NCI-H345 treated with DMSO at 0.1 percent for 48 hours (cell line): ENCODE measurements around the gene EVA1B.

Experiments
- DNase-seq: peaks from one replicate; lab custom pipeline; 2025; ENCODE audit not compliant: unreplicated experiment; lab: John Stamatoyannopoulos, UW

The EVA1B gene

GRCh38 chr1:36346741-36347370, 23.4 kb upstream of the EVA1B start:
- no peak for DNase-seq

GRCh38 chr1:36345353-36345752, 21.9 kb upstream of the EVA1B start:
- DNase-seq, result no peak

GRCh38 chr1:36344395-36344680, 20.9 kb upstream of the EVA1B start:
- no peak for DNase-seq

GRCh38 chr1:36343651-36344394, 20.4 kb upstream of the EVA1B start:
- DNase-seq, result no peak

- no peak for DNase-seq
These were observed 19.2 kb upstream of the EVA1B start for GRCh38 chr1:36342426-36343185.

- DNase-seq, result no peak
These were observed 18.3 kb upstream of the EVA1B start for GRCh38 chr1:36341626-36342320.

- DNase-seq, result no peak
These were observed 16.2 kb upstream of the EVA1B start for GRCh38 chr1:36339615-36340014.

- DNase-seq, result no peak
These were observed 15.8 kb upstream of the EVA1B start for GRCh38 chr1:36339215-36339614.

- no peak for DNase-seq
These were observed 14.4 kb upstream of the EVA1B start for GRCh38 chr1:36337830-36338229.

- DNase-seq, result no peak
These were observed 7.5 kb upstream of the EVA1B start for GRCh38 chr1:36330940-36331339.

- no peak for DNase-seq
These were observed 6.4 kb upstream of the EVA1B start for GRCh38 chr1:36329817-36330216.

- peak; percentile 12 for DNase-seq
These were observed 5.3 kb upstream of the EVA1B start for GRCh38 chr1:36328713-36329112.

GRCh38 chr1:36328088-36328480, 4.6 kb upstream of the EVA1B start:
- DNase-seq, result no peak

- no peak for DNase-seq
These were observed 4.1 kb upstream of the EVA1B start for GRCh38 chr1:36327421-36328087.

- no peak for DNase-seq
These were observed 3.1 kb upstream of the EVA1B start for GRCh38 chr1:36326499-36326898.

GRCh38 chr1:36324353-36324703, 883 bp upstream of the EVA1B start:
- DNase-seq, result no peak

- DNase-seq, result no peak
These were observed 434 bp downstream of the EVA1B start for GRCh38 chr1:36322786-36323635.

GRCh38 chr1:36322041-36322785, 1.2 kb downstream of the EVA1B start:
- DNase-seq, result no peak

GRCh38 chr1:36321119-36321951, 2.1 kb downstream of the EVA1B start:
- DNase-seq, result no peak
